ENCODE results near the gene GALK2. TPM values are rescaled to one million over a fixed set of nuclear protein-coding genes. Genes with fewer than 3 reads are reported as not detected.

GALK2 gene
- total and polyA plus RNA-seq, 3 donors from 2014 or later: 21.8 to 29.9 (median 25.6) TPM

- H3K27ac ChIP-seq: no peak overlapping the region
- WGBS, 2 donors: 93 to 96% methylated on average over 3 of the region's 3 CpGs
- TF ChIP-seq CTCF (IDR thresholded peaks at IDR 0.05) (no peak), POLR2A (IDR thresholded peaks at IDR 0.05) (no peak)
These were observed 130.8 kb downstream of the GALK2 start for GRCh38 chr15:49300856-49301255.

GRCh38 chr15:49301562-49301961 lies 131.5 kb downstream of the GALK2 start:
- TF ChIP-seq POLR2A (IDR thresholded peaks at IDR 0.05): no peak
- no peak for TF ChIP-seq CTCF (IDR thresholded peaks at IDR 0.05)
- Histone ChIP-seq H3K4me3 (no peak overlapping the region), H3K36me3 (ENCODE audit: low read depth, missing control alignments) (no peaks in the 10 kb centered on the region), H3K9me3 (no peaks in the 10 kb centered on the region), H3K27me3 (no peaks in the 10 kb centered on the region), H3K4me1 (no peaks in the 10 kb centered on the region), H3K27ac (no peak overlapping the region)
- no peak for DNase-seq
- intact Hi-C loops (cut with DNase I; ENCODE audit: low total_unique reads): no loop called here

More at GRCh38 chr15:49300856-49301255, 130.8 kb downstream of the GALK2 start:
- DNase-seq: no peak
- no peak overlapping the region for H3K4me3 ChIP-seq
- intact Hi-C loops (cut with DNase I; ENCODE audit: low total_unique reads): no loop called here
- H3K9me3 ChIP-seq: no peaks in the 10 kb centered on the region
- no peaks in the 10 kb centered on the region for H3K27me3 ChIP-seq
- H3K36me3 ChIP-seq (ENCODE audit: low read depth, missing control alignments): no peaks in the 10 kb centered on the region
- H3K4me1 ChIP-seq: no peaks in the 10 kb centered on the region

GRCh38 chr15:49303003-49303402 lies 133.0 kb downstream of the GALK2 start:
- Histone ChIP-seq H3K9me3 (no peaks in the 10 kb centered on the region), H3K4me1 (no peaks in the 10 kb centered on the region), H3K36me3 (ENCODE audit: low read depth, missing control alignments) (no peaks in the 10 kb centered on the region), H3K27ac (no peak overlapping the region), H3K27me3 (no peaks in the 10 kb centered on the region), H3K4me3 (no peak overlapping the region)
- WGBS, 2 donors: 93 to 94% methylated on average over 3 of the region's 3 CpGs
- no peak for TF ChIP-seq CTCF (IDR thresholded peaks at IDR 0.05)
- no peak for TF ChIP-seq POLR2A (IDR thresholded peaks at IDR 0.05)
- intact Hi-C loops (cut with DNase I; ENCODE audit: low total_unique reads): no loop called here
- no peak for DNase-seq

- TF ChIP-seq POLR2A (IDR thresholded peaks at IDR 0.05) (no peak), CTCF (IDR thresholded peaks at IDR 0.05) (no peak)
- intact Hi-C loops (cut with DNase I; ENCODE audit: low total_unique reads): no loop called here
- WGBS, 2 donors: 82 to 94% methylated on average over 1 of the region's 1 CpG
- Histone ChIP-seq H3K36me3 (ENCODE audit: low read depth, missing control alignments) (no peaks in the 10 kb centered on the region), H3K4me1 (no peaks in the 10 kb centered on the region), H3K27me3 (no peaks in the 10 kb centered on the region), H3K9me3 (no peaks in the 10 kb centered on the region), H3K4me3 (no peak overlapping the region), H3K27ac (no peak overlapping the region)
- no peak for DNase-seq
These were observed 136.5 kb downstream of the GALK2 start for GRCh38 chr15:49306551-49306950.

- H3K27me3 ChIP-seq: no peaks in the 10 kb centered on the region
- no peaks in the 10 kb centered on the region for H3K4me1 ChIP-seq
- intact Hi-C loops (cut with DNase I; ENCODE audit: low total_unique reads): no loop called here
- no peak for DNase-seq
- no peak overlapping the region for H3K27ac ChIP-seq
- WGBS, 2 donors: 87 to 93% methylated on average over 2 of the region's 2 CpGs
- H3K9me3 ChIP-seq: no peaks in the 10 kb centered on the region
- no peak overlapping the region for H3K4me3 ChIP-seq
- TF ChIP-seq POLR2A (IDR thresholded peaks at IDR 0.05): no peak
- no peak for TF ChIP-seq CTCF (IDR thresholded peaks at IDR 0.05)
- H3K36me3 ChIP-seq (ENCODE audit: low read depth, missing control alignments): no peaks in the 10 kb centered on the region
These were observed 138.6 kb downstream of the GALK2 start for GRCh38 chr15:49308686-49309085.
